Suppressor macrophage (primary cell): ENCODE results near the gene HAPLN3.
A peak's percentile ranks its signal among the peaks of the same experiment; 100 is the strongest.
"Not testable (repeated sequence)": the region's sequence is repeated elsewhere in the genome, so short reads cannot be mapped to it uniquely, and the experiment has no call there.

ENCODE experiments used
- DNase-seq, 4 experiments: peaks; one replicate each; pipeline ENCODE4 v3.0.0-alpha.2; 2020 to 2022
- total RNA-seq, 17 experiments: gene quantifications; one replicate each; lab custom pipeline; 2026; ENCODE audit warnings: mixed read lengths in 6 of 17, inconsistent platforms in 3 of 17; lab: John Stamatoyannopoulos, UW

Gene HAPLN3
- 0.04 to 133 (median 1.6) reads per million in 17 experiments for total RNA-seq

GRCh38 chr15:88894819-88895767 is at the start of gene HAPLN3:
TSS of gene HAPLN3 (minus strand) at chr15:88895544. CDS start at chr15:88887298, 8,246 bp downstream.
- DNase-seq, result peak; percentile 11 to 54 (median 32)

GRCh38 chr15:88940110-88940675 is 44.8 kb upstream of the HAPLN3 start:
- DNase-seq, result no peak

- DNase-seq, result no peak
Observed at GRCh38 chr15:88939486-88939806, 44.1 kb upstream of the HAPLN3 start.

GRCh38 chr15:88938802-88939485 is 43.6 kb upstream of the HAPLN3 start:
- DNase-seq, result no peak

GRCh38 chr15:88934449-88934848 is 39.1 kb upstream of the HAPLN3 start:
- DNase-seq, result not testable (repeated sequence)

GRCh38 chr15:88932875-88933330 is 37.6 kb upstream of the HAPLN3 start:
- DNase-seq, result no peak

GRCh38 chr15:88932271-88932874 is 37.0 kb upstream of the HAPLN3 start:
- no peak for DNase-seq

GRCh38 chr15:88930579-88930978 is 35.2 kb upstream of the HAPLN3 start:
- DNase-seq, result no peak

- DNase-seq, result not testable (repeated sequence)
Observed at GRCh38 chr15:88929358-88930098, 34.2 kb upstream of the HAPLN3 start.

- DNase-seq, result not testable (repeated sequence)
Observed at GRCh38 chr15:88928192-88928591, 32.8 kb upstream of the HAPLN3 start.

GRCh38 chr15:88925648-88926047 is 30.3 kb upstream of the HAPLN3 start:
- DNase-seq, result not testable (repeated sequence)

GRCh38 chr15:88920892-88921435 is 25.6 kb upstream of the HAPLN3 start:
- DNase-seq, result not testable (repeated sequence)

- DNase-seq, result no peak
Observed at GRCh38 chr15:88920186-88920891, 25.0 kb upstream of the HAPLN3 start.

GRCh38 chr15:88918738-88919137 is 23.4 kb upstream of the HAPLN3 start:
- peak; percentile 79 to 91 (median 80) for DNase-seq

- peak; percentile 28 to 64 (median 55) for DNase-seq
Observed at GRCh38 chr15:88917760-88918159, 22.4 kb upstream of the HAPLN3 start.

- no peak for DNase-seq
Observed at GRCh38 chr15:88915354-88915753, 20.0 kb upstream of the HAPLN3 start.

GRCh38 chr15:88913850-88914169 is 18.5 kb upstream of the HAPLN3 start:
- DNase-seq, result no peak

GRCh38 chr15:88913017-88913849 is 17.9 kb upstream of the HAPLN3 start, which contains the start of gene MFGE8:
TSS of gene MFGE8 (minus strand) at chr15:88913379. CDS start at chr15:88913319, 60 bp downstream.
- DNase-seq, result peak; percentile 53 to 78 (median 64)

- no peak for DNase-seq
Observed at GRCh38 chr15:88912500-88912921, 17.2 kb upstream of the HAPLN3 start.

- DNase-seq, result no peak
Observed at GRCh38 chr15:88911766-88912118, 16.4 kb upstream of the HAPLN3 start.
